HepG2 (cell line): ENCODE results near the gene TAS1R3. TPM values are rescaled to one million over a fixed set of nuclear protein-coding genes. Genes with fewer than 3 reads are reported as not detected.

Source experiments
- BCLAF1 ChIP-seq: fragments of 450-650 bp; IDR thresholded peaks from 2 replicates; pipeline ENCODE4 v1.6.1; 2017; ENCODE audit warnings: mild to moderate bottlenecking
- CHD4 ChIP-seq: fragments of 200-600 bp; sonication (generic); IDR thresholded peaks from 2 replicates; pipeline ENCODE4 v1.7.0; 2017; ENCODE audit warnings: mild to moderate bottlenecking, low read length, borderline replicate concordance
- DZIP1 ChIP-seq: sonication (generic); formaldehyde crosslinking; IDR thresholded peaks from 2 replicates; pipeline ENCODE4 v1.5.0; 2020; ENCODE audit warnings: mild to moderate bottlenecking, missing genetic modification reagents
- EP300 ChIP-seq, 3 experiments: sonication (generic) in 1 of 3; formaldehyde crosslinking in 1 of 3; IDR thresholded peaks; 2 replicates each; pipeline versions ENCODE4 v1.5.1 to v1.6.1; 2011 to 2020; ENCODE audit warnings: low read depth in 2 of 3, low read length in 2 of 3, borderline replicate concordance in 1 of 3, improper control_type of control experiment in 1 of 3, mild to moderate bottlenecking in 1 of 3, missing genetic modification reagents in 1 of 3, moderate library complexity in 1 of 3
- HMG20A ChIP-seq: IDR thresholded peaks from 2 replicates; pipeline ENCODE4 v1.6.1; 2016; ENCODE audit warnings: borderline replicate concordance
- ISX ChIP-seq: sonication (generic); formaldehyde crosslinking; conservative IDR thresholded peaks from 2 replicates; pipeline ENCODE4 v1.5.0; 2020; ENCODE audit warnings: missing genetic modification reagents
- NPAS2 ChIP-seq: sonication (generic); formaldehyde crosslinking; IDR thresholded peaks from 2 replicates; pipeline ENCODE4 v1.8.0; 2022; ENCODE audit warnings: mild to moderate bottlenecking, missing genetic modification reagents, borderline replicate concordance
- PHB2 ChIP-seq: fragments of 450-650 bp; IDR thresholded peaks from 2 replicates; pipeline ENCODE4 v1.6.1; 2018; ENCODE audit not compliant: partially characterized antibody
- RARG ChIP-seq: sonication (generic); formaldehyde crosslinking; IDR thresholded peaks from 2 replicates; pipeline ENCODE4 v1.4.0; 2020; ENCODE audit warnings: low read depth, mild to moderate bottlenecking, missing genetic modification reagents
- SOX5 ChIP-seq: IDR thresholded peaks from 2 replicates; pipeline ENCODE4 v1.6.1; 2016; ENCODE audit warnings: borderline replicate concordance
- ZBTB46 ChIP-seq: sonication (generic); formaldehyde crosslinking; IDR thresholded peaks from 2 replicates; pipeline ENCODE4 v1.4.0; 2020; ENCODE audit warnings: mild to moderate bottlenecking, missing genetic modification reagents, borderline replicate concordance
- ZFAT ChIP-seq: sonication (generic); formaldehyde crosslinking; conservative IDR thresholded peaks from 2 replicates; pipeline ENCODE4 v1.8.1; 2023; ENCODE audit warnings: missing genetic modification reagents, inconsistent platforms
- ZNF136 ChIP-seq: sonication (generic); formaldehyde crosslinking; IDR thresholded peaks from 2 replicates; pipeline ENCODE4 v1.8.1; 2022; ENCODE audit warnings: low read depth, mild to moderate bottlenecking, moderate library complexity, missing genetic modification reagents
- ZNF282 ChIP-seq: fragments of 450-650 bp; IDR thresholded peaks from 2 replicates; pipeline ENCODE4 v1.6.1; 2018; ENCODE audit not compliant: partially characterized antibody
- ZNF484 ChIP-seq: sonication (generic); formaldehyde crosslinking; IDR thresholded peaks from 2 replicates; pipeline ENCODE4 v1.5.1; 2020; ENCODE audit warnings: mild to moderate bottlenecking, low read depth, missing genetic modification reagents, borderline replicate concordance
- ZNF563 ChIP-seq: sonication (generic); formaldehyde crosslinking; IDR thresholded peaks from 2 replicates; pipeline ENCODE4 v1.8.0; 2022; ENCODE audit warnings: mild to moderate bottlenecking, moderate library complexity, missing genetic modification reagents
- ZNF660 ChIP-seq: sonication (generic); formaldehyde crosslinking; IDR thresholded peaks from 2 replicates; pipeline ENCODE4 v1.5.1; 2020; ENCODE audit warnings: mild to moderate bottlenecking, low read depth, missing genetic modification reagents, borderline replicate concordance
- ZNF784 ChIP-seq: sonication (generic); formaldehyde crosslinking; IDR thresholded peaks from 2 replicates; pipeline ENCODE4 v1.5.1; 2020; ENCODE audit warnings: missing genetic modification reagents, mild to moderate bottlenecking, borderline replicate concordance
- ZSCAN21 ChIP-seq: sonication (generic); formaldehyde crosslinking; IDR thresholded peaks from 2 replicates; pipeline ENCODE4 v1.8.0; 2022; ENCODE audit warnings: mild to moderate bottlenecking, missing genetic modification reagents, moderate library complexity, borderline replicate concordance
- ZSCAN29 ChIP-seq: sonication (generic); formaldehyde crosslinking; conservative IDR thresholded peaks from 2 replicates; pipeline ENCODE4 v1.4.0; 2020; ENCODE audit warnings: mild to moderate bottlenecking, missing genetic modification reagents
- polyA plus RNA-seq, 8 experiments: library from polyadenylated mRNA; depleted of rRNA in 3 of 8; stranded (reverse) in 7 of 8; unstranded in 1 of 8; fragments of >200 nt; fragmentation: Illumina TruSeq in 4 of 8; extraction: Trizol in 4 of 8; gene quantifications; 2 replicates each; pipeline versions ENCODE4 v1.2.1 to v1.2.3, GENCODE V29; 2011 to 2016; ENCODE audit warnings: low read depth in 4 of 8, missing spikeins in 1 of 8, mixed read lengths in 1 of 8; ENCODE audit not compliant: insufficient read depth in 1 of 8
- total RNA-seq, 5 experiments: library from RNA; depleted of rRNA; stranded (reverse); fragments of >200 nt; fragmentation: Illumina TruSeq; extraction: Trizol; gene quantifications; 2 replicates each; pipeline ENCODE4 v1.2.3, GENCODE V29; 2016; ENCODE audit warnings: low read depth in 1 of 5

The TAS1R3 gene
- total and polyA plus RNA-seq, 2 of the 13 experiments (the other 11 are each of a cell fraction or from before 2014, with no cell fraction given): 0.13 to 0.15 TPM

GRCh38 chr1:1374929-1375662 is 44.0 kb downstream of the TAS1R3 start, which contains the start of gene AURKAIP1 (continued):
- TF ChIP-seq BCLAF1 (no peak), HMG20A (CRISPR knock-in tag) (peak; percentile 68; the same call in 1 of the 2 replicates), SOX5 (peak; percentile 76; the same call in 1 of the 2 replicates), EP300 (IDR thresholded peaks at IDR 0.05; ENCODE audit: low read depth in 2 of 2, low read length in 2 of 2) (peak in 1 of 2 experiments; percentile 44; a peak in 2 of 4 replicates), EP300 (CRISPR knock-in tag; IDR thresholded peaks at IDR 0.05; ENCODE audit: borderline replicate concordance) (peak; percentile 57; the same call in 1 of the 2 replicates), ISX (no peak), ZSCAN21 (CRISPR knock-in tag) (peak; percentile 90; the same call in 1 of the 2 replicates), ZNF484 (CRISPR knock-in tag) (no peak), ZNF784 (peak; percentile 74; the same call in 1 of the 2 replicates), RARG (no peak), ZSCAN29 (CRISPR knock-in tag) (peak; percentile 68; the same call in 1 of the 2 replicates), CHD4 (no peak), DZIP1 (no peak), ZFAT (CRISPR knock-in tag) (no peak), ZBTB46 (CRISPR knock-in tag) (no peak), ZNF660 (CRISPR knock-in tag) (no peak), ZNF136 (CRISPR knock-in tag) (peak; percentile 75; the same call in 1 of the 2 replicates), PHB2 (no peak), ZNF282 (no peak), NPAS2 (CRISPR knock-in tag) (no peak), ZNF563 (CRISPR knock-in tag) (peak; percentile 59)
